Gastroesophageal sphincter (tissue), 3 donors: Measurements from ENCODE around the gene IRF3.

Experiments
- POLR2A ChIP-seq, 2 donors: fragments of 450-650 bp; IDR thresholded peaks; one replicate each; pipeline ENCODE4 v1.6.1; 2017; ENCODE audit warnings: antibody characterized with exemption in 2 of 2, mild to moderate bottlenecking in 2 of 2, moderate library complexity in 1 of 2
- POLR2AphosphoS5 ChIP-seq: sonication (generic); formaldehyde crosslinking; IDR thresholded peaks from one replicate; pipeline ENCODE4 v1.6.1; 2017; ENCODE audit warnings: antibody characterized with exemption
- TF ChIP-seq, protein P1 (sequence below), 4 experiments: fragments of 200-600 bp in 2 of 4; fragments of 450-650 bp in 2 of 4; sonication (generic) in 1 of 4; IDR thresholded peaks; one replicate each; pipeline ENCODE4 v1.5.1; 2017 to 2019; ENCODE audit warnings: antibody characterized with exemption in 4 of 4, mild to moderate bottlenecking in 2 of 4, moderate library complexity in 2 of 4

DNA sequence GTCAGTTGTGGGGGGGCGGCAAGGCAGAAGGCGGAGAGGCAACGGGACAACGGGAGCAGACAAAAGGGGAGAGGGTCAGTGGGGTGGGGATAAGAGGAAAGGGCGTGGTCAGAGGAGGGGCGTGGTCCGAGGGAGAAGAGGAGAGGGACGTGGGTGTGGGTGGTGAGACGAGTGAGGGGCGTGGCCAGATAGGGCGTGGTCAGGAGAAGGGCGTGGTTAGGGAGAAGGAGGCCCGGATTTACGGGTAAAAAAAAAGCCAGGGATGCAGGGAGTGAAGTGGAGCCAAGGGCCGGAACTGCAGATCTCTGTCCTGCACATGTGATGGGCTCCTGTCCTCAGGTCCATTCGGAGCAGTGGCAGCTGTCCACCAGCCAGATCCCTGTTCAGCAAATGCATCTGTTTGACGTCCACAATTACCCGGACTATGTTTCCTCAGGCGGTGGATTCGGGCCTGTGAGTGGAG is 46.8 kb upstream of the IRF3 start:
- TF ChIP-seq, protein P1, sequence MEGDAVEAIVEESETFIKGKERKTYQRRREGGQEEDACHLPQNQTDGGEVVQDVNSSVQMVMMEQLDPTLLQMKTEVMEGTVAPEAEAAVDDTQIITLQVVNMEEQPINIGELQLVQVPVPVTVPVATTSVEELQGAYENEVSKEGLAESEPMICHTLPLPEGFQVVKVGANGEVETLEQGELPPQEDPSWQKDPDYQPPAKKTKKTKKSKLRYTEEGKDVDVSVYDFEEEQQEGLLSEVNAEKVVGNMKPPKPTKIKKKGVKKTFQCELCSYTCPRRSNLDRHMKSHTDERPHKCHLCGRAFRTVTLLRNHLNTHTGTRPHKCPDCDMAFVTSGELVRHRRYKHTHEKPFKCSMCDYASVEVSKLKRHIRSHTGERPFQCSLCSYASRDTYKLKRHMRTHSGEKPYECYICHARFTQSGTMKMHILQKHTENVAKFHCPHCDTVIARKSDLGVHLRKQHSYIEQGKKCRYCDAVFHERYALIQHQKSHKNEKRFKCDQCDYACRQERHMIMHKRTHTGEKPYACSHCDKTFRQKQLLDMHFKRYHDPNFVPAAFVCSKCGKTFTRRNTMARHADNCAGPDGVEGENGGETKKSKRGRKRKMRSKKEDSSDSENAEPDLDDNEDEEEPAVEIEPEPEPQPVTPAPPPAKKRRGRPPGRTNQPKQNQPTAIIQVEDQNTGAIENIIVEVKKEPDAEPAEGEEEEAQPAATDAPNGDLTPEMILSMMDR (IDR thresholded peaks at IDR 0.05) = no peak
- no peak for TF ChIP-seq POLR2A (IDR thresholded peaks at IDR 0.05)
- no peak for TF ChIP-seq POLR2AphosphoS5
